NCI-H2107 treated with DMSO at 0.1 percent for 48 hours (cell line): Measurements from ENCODE around the gene TBC1D2.
"Not testable (repeated sequence)": the region's sequence is repeated elsewhere in the genome, so short reads cannot be mapped to it uniquely, and the experiment has no call there.

ENCODE experiments used
- DNase-seq: peaks from one replicate; lab custom pipeline; 2025; ENCODE audit not compliant: unreplicated experiment; lab: John Stamatoyannopoulos, UW

TBC1D2 gene

DNA sequence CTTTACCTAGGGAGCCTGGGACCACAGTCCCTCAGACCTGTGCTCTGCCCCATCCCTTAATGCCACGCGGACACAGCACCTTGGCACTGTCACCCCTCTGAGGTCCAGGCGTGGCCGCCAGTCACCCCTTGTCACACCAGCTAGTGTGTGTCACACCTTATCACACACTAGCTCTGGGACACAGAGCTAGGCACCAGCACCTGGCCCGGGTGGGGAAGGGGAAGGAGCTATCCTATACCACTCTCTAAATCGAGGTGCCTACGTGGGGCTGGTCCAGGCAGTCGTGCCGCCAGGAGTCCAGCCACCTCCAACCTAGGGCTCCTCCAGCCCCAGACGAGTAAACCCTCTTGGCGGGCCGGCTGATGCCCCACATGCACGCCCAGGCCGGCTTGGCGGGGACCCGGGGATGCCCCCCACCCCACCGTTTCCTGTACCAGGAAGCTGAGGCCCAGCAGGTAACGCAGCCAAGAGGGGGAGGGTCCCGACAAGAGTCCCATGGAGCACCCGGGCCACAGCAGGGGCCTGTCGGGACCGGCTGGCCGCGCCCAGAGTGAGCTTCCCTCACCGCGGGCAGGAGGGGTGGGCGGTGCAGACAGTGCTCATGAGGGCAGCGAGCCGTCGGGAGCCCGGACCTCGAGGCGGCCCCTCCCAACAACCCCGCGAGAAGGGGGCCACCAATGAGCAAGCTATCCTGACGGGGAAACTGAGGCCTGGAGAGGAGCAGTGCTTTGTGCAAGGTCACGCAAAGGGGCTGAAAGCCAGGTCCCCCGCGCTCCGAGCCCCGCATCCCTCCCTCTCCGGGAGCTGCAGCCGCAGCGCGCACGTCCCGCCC lies 63.6 kb downstream of the TBC1D2 start:
- DNase-seq = no peak

DNA sequence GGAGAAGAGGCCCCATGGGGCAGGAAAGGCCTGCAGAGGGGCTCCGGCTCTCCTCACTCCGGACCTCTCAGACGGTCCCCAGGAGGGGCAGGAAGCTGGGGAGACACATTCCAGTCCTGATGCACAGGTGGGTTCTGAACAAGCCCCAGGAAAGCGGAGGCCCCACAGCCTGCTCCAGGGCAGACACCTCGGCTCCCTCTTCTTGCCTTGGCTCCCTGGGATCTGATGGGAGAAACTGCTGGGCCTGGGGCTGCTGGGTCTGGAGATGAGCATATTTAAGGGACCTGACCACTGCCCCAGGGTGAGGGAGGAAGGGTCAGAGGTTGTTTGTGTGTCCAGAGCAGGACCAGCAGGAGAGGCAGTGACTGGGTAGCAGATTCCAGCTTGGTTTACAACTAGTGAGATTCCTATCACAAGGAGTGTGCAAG lies 64.3 kb downstream of the TBC1D2 start:
- no peak for DNase-seq

DNA sequence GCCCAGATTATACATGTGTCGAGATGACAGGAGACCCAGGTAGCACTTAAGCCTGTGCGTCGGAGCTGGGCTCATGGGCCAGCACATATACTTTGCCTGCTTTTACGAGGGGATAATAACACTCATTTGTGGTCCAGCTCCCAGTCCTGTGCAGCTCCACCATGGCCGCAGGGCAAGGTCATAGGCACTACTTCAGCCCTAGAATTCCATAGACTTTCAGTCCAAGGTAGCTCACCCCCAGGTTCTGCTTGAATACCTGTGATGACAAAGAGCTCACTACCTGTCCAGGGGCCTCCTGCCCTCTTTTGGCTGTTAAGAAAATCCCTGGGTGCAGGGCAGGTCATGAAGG lies 64.7 kb downstream of the TBC1D2 start:
- DNase-seq = no peak

DNA sequence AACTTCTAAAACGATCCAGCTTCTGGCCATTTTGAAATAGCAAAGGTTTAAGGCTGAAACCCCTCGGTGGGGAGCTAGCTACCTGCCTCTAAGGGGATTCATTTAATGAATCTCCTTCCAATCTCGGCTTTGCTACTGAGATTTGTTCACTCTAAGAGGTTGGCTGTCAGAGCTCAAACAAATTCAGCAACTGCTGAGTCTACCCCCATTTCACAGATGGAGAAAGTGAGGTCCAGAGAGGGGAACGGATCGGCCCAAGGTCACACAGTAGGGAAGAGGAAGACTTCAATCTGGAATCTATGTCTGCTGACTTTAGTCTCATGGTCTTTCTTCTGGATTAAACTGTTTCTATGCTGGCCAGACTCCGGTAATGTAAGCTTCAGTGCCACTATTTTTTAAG lies 66.0 kb downstream of the TBC1D2 start:
- DNase-seq = no peak

DNA sequence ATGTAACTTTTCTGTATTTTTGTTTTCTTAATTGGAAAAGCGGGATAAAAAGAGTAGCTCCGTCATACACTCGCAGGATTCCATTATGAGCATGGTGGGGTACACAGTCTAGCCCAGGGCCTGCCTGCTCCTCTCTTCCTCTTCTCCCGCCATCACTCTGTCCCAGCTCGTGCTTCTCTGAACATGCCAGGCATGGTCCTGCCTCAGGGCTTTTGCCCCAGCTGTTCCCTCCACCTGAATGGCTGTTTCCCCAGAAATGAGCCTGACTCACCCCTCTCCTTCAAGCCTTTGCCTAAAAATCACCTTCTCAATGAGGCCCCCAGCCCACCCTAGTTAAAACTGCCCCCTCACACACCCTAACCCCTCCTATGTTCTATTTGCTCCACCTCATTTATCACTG lies 67.5 kb downstream of the TBC1D2 start:
- no peak for DNase-seq

DNA sequence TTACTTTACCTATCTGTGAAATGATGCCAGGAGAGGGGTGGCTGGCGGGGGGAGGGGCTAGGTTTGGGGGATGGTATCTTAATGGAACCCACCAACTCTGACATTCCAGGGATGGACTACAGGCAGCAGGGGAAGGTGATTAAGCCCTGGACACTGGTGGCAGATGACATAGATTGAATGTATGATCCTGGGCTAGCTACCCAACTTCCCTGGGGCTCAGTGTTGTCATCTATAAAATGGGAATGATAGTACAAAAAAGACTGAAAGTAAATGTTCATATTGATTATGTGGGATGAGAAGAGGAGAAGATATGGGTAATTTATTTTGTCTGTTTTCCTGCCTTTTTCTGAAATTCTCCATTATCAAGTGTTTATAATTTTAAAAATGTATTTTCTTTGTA lies 69.2 kb downstream of the TBC1D2 start:
- no peak for DNase-seq

DNA sequence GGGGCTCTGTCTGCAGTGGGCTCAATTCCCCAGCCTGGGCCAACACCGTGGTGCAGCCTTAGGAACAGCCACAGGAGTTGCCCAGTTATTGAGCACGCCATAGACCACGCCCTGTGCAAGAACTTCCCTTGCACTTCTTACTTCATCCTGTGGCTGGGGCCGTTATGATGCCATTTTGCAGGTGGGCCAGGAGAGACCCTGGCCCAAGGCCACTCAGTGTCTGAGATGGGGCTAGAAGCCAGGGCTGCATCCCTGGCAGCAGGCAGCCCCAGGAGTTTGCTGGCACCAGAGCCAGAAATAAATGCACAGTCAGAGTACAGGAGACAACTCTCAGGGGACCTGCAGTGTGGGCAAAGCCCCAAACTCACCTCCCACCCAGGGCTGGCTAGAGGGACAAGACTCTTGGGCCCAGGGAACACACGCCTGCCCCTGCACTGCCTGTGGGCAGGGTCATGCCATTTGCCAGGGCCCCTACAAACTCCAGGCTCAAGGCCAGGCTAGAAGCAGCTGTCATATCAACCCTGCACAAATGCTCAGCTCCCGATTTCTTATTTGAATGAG lies 69.8 kb downstream of the TBC1D2 start:
- no peak for DNase-seq

DNA sequence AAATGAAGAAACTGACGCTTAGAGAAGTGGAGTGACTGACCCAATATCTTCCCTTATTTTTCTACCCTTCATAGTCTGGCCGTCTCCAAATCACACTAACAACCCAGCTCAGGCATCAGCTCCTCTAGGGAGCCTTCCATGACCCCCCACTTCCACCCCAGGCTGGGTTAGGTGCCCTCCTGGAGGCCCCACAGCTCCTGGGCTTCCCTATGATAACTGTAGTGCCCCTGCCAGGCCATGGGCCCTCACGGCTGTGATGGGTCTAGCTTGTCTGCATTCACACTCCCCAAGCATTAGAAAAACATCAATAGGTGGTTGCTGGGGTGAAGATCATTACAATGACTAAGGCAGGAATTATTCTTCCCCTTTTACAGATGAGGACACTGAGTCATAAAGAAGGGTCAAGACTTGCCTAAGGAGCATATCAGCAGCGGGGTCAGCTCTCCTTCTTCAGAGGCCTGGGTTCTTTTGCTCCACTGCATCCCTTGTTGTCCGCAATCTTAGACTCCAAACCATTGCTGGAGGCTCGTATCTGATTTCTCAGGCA lies 70.4 kb downstream of the TBC1D2 start:
- no peak for DNase-seq

DNA sequence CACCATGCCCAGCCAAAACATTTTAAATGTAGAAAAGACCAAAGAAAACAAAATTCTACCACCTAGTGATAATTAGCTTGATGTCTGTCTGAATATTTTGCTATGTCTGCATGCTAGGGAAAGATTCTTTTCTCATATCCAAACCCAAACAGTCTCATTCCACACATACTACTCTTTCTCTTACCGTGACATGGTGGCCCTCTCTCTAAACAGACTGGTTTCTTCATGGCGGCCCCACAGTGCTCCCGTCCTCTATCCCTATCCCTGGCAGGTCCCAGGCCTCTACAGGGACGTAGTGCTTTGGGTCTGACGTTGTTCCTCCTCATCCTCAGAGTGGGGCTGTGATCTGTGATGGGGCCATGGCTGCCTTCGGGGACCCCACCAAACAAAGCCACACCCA lies 71.1 kb downstream of the TBC1D2 start:
- DNase-seq = no peak

DNA sequence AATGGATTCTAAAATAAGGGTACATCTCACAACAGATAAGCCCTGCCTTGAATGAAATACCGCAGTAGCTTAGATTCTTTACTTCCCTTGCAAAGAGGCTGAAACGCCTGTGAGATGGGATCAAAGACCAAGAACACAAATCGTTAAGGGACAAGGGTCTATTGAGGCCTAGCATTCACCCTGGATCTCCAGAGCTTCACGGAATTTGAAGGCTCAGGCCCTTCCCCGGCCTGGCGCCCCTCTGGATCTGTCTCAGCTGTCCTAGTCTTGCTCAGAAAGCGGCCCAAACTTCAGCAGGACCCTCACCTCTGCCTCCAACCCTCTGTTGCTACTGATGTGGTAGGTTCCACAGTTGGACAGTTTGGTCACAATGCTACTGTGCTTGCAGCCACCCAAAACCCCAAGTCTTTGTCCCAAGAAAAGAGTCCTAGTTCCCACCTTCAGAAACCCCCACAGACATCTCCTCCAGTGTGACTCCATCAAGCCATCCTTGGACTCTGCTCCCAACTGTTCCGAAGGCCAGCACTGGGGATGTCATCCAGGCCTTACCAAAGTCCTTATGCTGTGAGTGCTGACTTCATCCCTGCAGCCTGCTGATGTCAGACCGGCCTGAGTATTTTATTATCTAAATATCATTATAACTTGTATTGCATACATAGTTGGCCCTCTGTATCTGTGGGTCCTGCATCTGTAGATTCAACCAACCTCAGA lies 72.4 kb downstream of the TBC1D2 start:
- DNase-seq = no peak

DNA sequence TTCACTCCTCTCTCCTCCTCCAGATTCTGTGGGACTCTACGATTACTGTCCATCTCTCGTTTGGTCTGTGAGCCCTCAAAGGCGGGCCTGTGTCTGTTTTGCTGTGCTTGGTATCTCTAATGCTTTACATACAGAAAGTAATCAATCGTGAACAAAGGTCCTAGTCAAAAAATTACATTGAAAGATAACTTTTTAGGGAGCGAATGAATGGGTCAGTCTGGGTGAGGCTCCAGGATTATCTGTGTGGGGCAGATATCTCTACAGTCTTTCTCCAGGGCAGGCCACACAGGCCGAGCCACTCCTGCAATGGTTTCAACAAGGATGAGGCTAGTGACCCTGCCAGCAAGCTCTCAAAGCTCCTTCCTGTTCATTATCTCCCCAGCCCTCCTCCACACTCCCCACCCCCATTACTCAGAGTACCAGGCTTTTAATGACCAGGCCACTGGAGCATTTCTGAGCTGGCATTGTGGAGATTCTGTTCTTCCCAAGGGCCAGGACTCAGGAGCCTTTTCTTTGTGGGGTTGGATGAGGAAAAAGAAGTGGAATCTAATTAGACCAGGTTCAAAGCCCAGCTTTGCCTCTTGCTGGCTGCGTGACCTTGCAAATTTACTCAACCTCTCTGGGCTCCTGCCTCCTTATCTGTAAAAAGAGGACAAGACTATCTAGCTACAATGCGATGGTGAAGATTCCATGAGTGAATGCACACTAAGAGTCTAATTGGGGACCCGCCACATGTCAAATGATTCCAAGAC lies 73.2 kb downstream of the TBC1D2 start:
- DNase-seq = no peak

DNA sequence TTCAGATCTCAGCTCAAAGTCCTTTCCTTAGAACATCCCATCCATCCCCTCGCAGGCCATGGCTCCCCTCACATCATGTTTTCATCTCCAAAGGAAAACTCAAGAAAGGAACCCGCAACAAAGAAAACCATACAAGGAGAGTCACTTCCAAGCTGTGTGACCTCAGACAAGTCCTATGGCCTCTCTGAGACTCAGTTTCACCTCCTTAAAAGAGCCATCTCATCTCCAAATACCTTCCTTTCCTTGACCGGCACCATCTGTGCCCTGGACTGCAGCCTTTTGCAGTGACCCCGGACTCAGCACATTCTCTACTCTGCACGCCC lies 73.7 kb downstream of the TBC1D2 start:
- DNase-seq = no peak

DNA sequence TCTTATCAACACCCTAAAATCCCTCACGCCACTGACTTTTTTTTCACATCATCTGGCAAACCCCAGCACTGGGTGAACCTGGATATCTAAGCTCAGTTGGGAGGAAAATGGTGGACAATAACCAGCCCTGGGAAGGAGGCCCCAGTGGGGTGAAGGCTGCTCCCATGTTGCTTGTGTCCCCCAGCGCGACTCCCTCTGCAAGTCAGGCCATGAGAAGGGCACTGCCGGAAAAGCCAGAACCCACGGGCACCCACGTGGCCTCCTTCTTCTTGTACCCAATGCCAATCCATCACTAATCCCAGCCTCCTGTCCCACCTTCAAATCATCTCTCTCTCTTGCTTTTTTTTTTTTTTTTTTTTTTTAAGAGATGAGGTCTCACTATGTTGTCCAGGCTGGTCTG lies 74.5 kb downstream of the TBC1D2 start:
- no peak for DNase-seq

DNA sequence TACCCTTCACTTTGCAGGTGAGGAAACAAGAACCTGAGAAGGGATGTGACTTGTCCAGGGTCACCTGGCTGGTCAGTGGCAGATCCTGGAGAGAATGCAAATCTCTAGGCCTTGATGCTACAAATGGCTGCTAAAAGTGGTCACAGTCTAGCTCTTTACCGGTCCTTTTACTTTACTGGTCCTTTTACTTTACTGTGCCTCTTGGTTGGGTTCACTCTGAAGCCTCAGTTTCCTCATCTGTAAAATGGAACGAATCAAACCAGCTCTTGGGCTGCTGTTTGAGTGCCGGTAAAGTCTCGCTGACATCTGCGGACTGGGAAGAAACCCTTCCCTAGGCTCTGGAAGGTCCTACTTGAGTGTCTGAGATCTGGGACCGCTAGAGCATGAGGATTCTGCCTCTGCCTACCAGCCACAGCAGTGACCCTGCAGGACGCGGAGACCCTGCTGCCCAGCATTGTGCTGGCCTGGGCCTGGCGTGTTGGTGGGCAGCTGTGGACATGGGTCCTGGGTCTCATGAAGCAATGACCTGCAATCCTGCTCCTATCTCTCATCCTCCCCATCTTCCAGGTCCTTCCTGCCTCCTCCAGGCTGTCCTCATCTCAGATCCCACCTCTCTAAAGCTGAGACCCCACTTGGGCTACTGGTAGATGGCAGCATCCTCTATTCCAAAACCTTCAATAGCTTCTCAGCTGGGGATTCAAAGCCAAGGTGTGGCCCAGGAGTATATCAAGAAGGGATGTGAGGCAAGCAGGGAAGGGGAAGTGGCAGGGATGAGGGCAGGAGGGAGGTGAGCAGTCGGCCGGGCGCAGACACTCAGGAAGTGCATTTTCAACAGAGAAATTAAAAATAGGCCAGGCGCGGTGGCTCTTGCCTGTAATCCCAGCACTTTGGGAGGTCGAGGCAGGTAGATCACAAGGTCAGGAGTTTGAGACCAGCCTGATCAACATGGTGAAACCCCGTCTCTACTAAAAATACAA lies 76.3 kb downstream of the TBC1D2 start:
- no peak for DNase-seq

DNA sequence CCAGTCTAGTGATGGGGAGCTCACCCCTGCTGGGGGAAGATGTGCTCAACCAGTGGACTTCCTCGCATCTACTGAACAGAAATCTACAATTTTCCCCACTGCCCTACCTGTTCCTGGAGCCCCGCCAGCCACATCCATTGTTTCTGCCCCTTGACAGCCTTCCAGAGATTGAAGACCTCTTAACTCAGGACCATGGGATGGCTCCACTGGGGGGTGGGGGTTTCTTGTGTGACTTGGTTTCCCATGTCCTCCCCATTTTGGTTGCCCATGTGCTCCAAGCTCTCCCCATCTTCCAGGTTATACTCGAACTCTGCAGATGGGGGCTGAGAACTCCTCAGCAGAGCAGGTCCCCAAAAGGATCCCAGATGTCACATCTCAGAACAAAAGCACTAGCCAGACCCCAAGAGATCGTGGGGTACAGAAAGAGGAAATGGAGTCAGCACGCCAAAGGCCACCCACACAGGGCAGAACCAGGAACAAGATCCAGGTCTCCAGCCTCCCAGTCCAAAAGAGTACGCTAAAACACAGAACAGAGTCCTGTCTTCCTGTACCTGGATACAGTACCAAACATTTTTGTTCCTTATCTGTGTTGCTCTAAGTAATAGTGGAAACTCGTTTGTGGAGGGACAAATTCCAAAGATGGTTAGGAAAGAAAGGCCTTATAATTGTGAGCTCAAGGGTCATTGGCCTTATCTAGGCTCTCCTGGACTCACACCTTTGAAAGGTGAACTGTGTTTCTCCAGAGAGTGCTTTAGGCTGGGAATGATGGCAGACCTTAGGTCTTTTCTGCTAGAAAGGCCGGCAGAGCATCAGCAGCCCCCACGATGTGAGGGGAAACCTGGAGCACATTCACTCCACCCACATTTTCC lies 78.8 kb downstream of the TBC1D2 start:
- no peak for DNase-seq

DNA sequence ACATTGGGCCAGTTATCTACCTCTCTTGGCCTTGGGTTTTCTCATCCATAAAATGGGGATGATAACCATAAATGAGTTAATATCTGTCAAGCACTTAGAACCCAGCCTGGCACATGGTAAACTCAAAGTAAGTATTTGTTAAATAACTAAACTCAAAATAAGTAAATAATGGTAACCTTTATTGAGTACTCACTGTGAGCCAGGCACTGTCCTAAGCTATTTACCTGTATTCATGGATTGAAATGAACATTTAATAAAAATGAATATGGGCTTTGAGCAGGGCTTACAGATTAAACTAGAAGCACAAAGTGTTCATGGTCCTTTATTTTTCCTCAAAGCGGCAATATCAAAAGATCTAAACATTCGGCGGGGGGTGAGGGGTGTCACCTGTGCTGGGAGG lies 79.7 kb downstream of the TBC1D2 start:
- DNase-seq = no peak

DNA sequence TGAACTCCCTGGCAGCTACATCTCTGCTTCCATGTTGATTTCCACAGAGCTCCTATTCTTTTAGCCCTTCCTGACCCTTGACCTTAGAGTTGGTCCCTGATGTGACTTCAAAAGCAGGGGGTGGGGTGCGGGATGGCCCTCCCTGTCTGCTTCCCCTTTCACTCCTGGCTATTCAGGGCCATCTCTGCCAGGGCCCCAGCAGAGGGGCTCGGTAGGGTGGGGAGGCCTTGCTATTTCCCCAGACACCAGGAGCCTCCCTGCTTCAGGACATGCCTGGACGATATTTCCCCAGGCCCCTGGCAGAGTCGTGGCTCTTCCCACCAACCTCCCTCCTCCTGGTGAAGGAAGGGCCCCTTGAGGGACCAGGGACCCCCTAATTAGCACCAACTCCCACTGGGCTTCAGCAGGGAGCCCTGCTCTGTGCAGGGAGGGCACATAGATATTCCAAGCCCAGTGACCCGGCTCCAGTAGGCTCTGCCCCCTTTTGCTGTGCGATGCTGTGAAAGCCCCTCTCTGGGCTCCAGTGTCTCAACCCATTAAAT lies 80.3 kb downstream of the TBC1D2 start:
- DNase-seq = no peak

DNA sequence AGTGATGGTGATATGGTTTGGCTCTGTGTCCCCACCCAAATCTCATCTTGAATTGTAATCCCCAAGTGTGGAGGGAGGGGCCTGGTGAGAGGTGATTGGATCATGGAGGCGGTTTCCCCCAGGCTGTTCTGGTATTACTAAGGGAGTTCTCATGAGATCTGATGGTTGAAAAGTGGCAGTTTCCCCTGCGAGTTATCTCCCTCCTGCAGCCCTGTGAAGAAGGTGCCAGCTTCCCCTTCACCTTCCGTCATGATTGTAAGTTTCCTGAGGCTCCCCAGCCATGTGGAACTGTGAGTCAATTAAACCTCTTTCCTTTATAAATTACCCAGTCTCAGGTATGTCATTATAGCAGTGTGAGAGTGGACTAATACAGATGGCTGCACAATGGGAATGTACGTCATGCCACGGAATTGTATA lies 80.9 kb downstream of the TBC1D2 start:
- not testable (repeated sequence) for DNase-seq

DNA sequence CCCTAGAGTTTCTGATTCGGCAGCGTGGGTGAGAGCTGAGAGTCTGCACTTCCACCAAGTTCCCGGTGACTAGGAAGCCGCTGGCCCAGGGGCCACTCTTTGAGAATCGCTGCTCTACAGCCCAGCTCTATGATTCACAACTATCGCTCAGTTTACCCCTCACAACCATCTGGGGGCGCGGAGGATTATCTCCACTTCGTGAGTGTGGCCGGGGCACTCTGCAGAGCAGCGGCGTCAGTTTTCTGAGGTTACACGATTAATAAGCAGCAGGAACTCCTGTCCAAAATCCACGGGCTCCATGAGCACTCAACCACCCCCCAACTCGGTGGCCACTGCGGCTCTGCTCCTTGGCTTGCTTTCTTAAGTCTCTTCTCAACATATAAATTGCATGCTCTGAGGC lies 82.3 kb downstream of the TBC1D2 start:
- DNase-seq = no peak
